AG04449 (cell line): ENCODE results near the gene TMEM138.

Source experiments
- CTCF ChIA-PET: fragments of 350-600 bp; formaldehyde crosslinking; extraction: SDS; loops from one replicate; lab custom pipeline; 2021; ENCODE audit warnings: antibody characterized with exemption; lab: Yijun Ruan, JAX
- POLR2A ChIA-PET: fragments of 400-600, 350-600 bp; formaldehyde crosslinking; extraction: SDS; loops from one replicate; lab custom pipeline; 2020; ENCODE audit warnings: antibody characterized with exemption, inconsistent platforms; lab: Yijun Ruan, JAX
- DNase-seq: peaks from one replicate; pipeline ENCODE4 v3.0.0-alpha.2; 2010; ENCODE audit warnings: low read depth, low spot score
- H3K4me3 ChIP-seq: 2 replicates; pipeline ENCODE4 v1.5.1; 2011; ENCODE audit warnings: low read depth, mild to moderate bottlenecking, control low read depth, low read length
- CTCF ChIP-seq: IDR thresholded peaks from one replicate; pipeline ENCODE4 v1.5.1; 2011; ENCODE audit warnings: mild to moderate bottlenecking, moderate library complexity, low read length, control low read depth, inconsistent platforms; ENCODE audit not compliant: insufficient read depth; ENCODE audit errors: missing control alignments

TMEM138 gene

GRCh38 chr11:61403658-61404057 lies 41.5 kb downstream of the TMEM138 start:
- CTCF ChIA-PET = interaction anchor here (1.5 to 3.5 kb wide), 2 partner anchors 10 to 18 kb away, joined by 5 to 20 read pairs; no protein-coding TSS in a partner anchor
- H3K4me3 ChIP-seq = no peak overlapping the region
- no peak for DNase-seq
- POLR2A ChIA-PET = no interaction called here
- no peak for TF ChIP-seq CTCF

- no peak for TF ChIP-seq CTCF
- no peak for DNase-seq
- no peak overlapping the region for H3K4me3 ChIP-seq
- POLR2A ChIA-PET = no interaction called here
- CTCF ChIA-PET = interaction anchor here (1.5 to 3.5 kb wide), 2 partner anchors 11 to 18 kb away, joined by 5 to 20 read pairs; no protein-coding TSS in a partner anchor
Measured at GRCh38 chr11:61404103-61404502, 41.9 kb downstream of the TMEM138 start.

- TF ChIP-seq CTCF = no peak
- no peak for DNase-seq
- H3K4me3 ChIP-seq = no peak overlapping the region
- ChIA-PET POLR2A (no interaction called here), CTCF (no interaction called here)
Measured at GRCh38 chr11:61404641-61405040, 42.5 kb downstream of the TMEM138 start.

- no peak overlapping the region for H3K4me3 ChIP-seq
- ChIA-PET CTCF (interaction anchor here (0.8 to 1.2 kb wide), 2 partner anchors 13 to 21 kb away, joined by 4 to 5 read pairs; no protein-coding TSS in a partner anchor), POLR2A (no interaction called here)
- TF ChIP-seq CTCF = no peak
- DNase-seq = no peak
Measured at GRCh38 chr11:61406067-61406466, 43.9 kb downstream of the TMEM138 start.

GRCh38 chr11:61406991-61407728 lies 45.0 kb downstream of the TMEM138 start:
- no peak for DNase-seq
- no peak for TF ChIP-seq CTCF
- CTCF ChIA-PET = interaction anchor here (0.9 to 1.6 kb wide), 4 partner anchors 13 to 28 kb away, joined by 3 to 4 read pairs (median 4); partner anchors contain the start of gene TMEM216
- no peak overlapping the region for H3K4me3 ChIP-seq
- POLR2A ChIA-PET = no interaction called here

GRCh38 chr11:61411589-61411988 lies 49.4 kb downstream of the TMEM138 start:
- ChIA-PET CTCF (interaction anchor here (1.0 to 1.4 kb wide), 3 partner anchors 23 to 158 kb away, joined by 3 to 4 read pairs (median 3); no protein-coding TSS in a partner anchor), POLR2A (no interaction called here)
- DNase-seq = no peak
- TF ChIP-seq CTCF = no peak
- no peak overlapping the region for H3K4me3 ChIP-seq
